ENCODE results near the gene OR5AU1.

- TF ChIP-seq POLR2A (IDR thresholded peaks at IDR 0.05) (no peak), CTCF (IDR thresholded peaks at IDR 0.05) (no peak), POLR2AphosphoS5 (IDR thresholded peaks at IDR 0.05) (no peak)
Observed at GRCh38 chr14:21121122-21121521, 34.7 kb downstream of the OR5AU1 start.
